Activated CD4-positive, alpha-beta T cell treated with anti-CD3 and anti-CD28 coated beads, Interleukin-2, amount 10 ng/mL, durations not matched to agents 24 days and 14 days (primary cell): ENCODE measurements around the gene PLA2G4B. TPM values are rescaled to one million over a fixed set of nuclear protein-coding genes. Genes with fewer than 3 reads are reported as not detected.

Source experiments
- DNase-seq: peaks from one replicate; pipeline ENCODE4 v3.0.0; 2022
- H3K27ac Mint-ChIP-seq: one replicate; pipeline ENCODE4 v1.8.0; 2022; ENCODE audit warnings: mild to moderate bottlenecking, mixed read lengths
- H3K27me3 Mint-ChIP-seq: one replicate; pipeline ENCODE4 v1.8.0; 2022; ENCODE audit warnings: mixed read lengths
- H3K36me3 Mint-ChIP-seq: one replicate; pipeline ENCODE4 v1.8.0; 2022; ENCODE audit warnings: low read depth, mild to moderate bottlenecking, mixed read lengths
- H3K4me1 Mint-ChIP-seq: one replicate; pipeline ENCODE4 v1.8.0; 2021; ENCODE audit warnings: mixed read lengths
- H3K4me3 Mint-ChIP-seq: one replicate; pipeline ENCODE4 v1.8.0; 2022; ENCODE audit warnings: mild to moderate bottlenecking, moderate library complexity, mixed read lengths
- H3K9me3 Mint-ChIP-seq: one replicate; pipeline ENCODE4 v1.8.0; 2021; ENCODE audit warnings: mixed read lengths
- intact Hi-C: fragments of 100-400 bp; cut with micrococcal nuclease; formaldehyde crosslinking; loops from one replicate; pipeline ENCODE4 v1.15.1; 2023
- total RNA-seq: library from RNA; stranded (reverse); gene quantifications from 2 replicates; pipeline ENCODE4 v1.2.3, GENCODE V29; 2022

Gene PLA2G4B
- 8.5 and 8.8 TPM in 2 replicates for total RNA-seq

- peaks cover 8% of the 10 kb centered on the region for H3K36me3 Mint-ChIP-seq
- no peak within 1 kb of the TSS for H3K4me3 Mint-ChIP-seq
- no peak within 1 kb of the TSS for H3K27ac Mint-ChIP-seq
- H3K27me3 Mint-ChIP-seq = no peaks in the 10 kb centered on the region
- no peak for DNase-seq
- intact Hi-C loops = no loop called here
- no peaks in the 10 kb centered on the region for H3K9me3 Mint-ChIP-seq
- H3K4me1 Mint-ChIP-seq = no peaks in the 10 kb centered on the region
Measured at GRCh38 chr15:41838400-41838897, at the start of gene PLA2G4B. Gene PLA2G4B (plus strand): TSS chr15:41838847. CDS start chr15:41838914, 67 bp downstream.

GRCh38 chr15:41789236-41789635, 49.4 kb upstream of the PLA2G4B start:
- H3K27ac Mint-ChIP-seq = no peak overlapping the region
- H3K36me3 Mint-ChIP-seq = peaks cover 2% of the 10 kb centered on the region
- no peaks in the 10 kb centered on the region for H3K9me3 Mint-ChIP-seq
- peaks cover 37% of the 10 kb centered on the region for H3K4me1 Mint-ChIP-seq
- no peak for DNase-seq
- intact Hi-C loops = no loop called here
- H3K4me3 Mint-ChIP-seq = no peak overlapping the region
- no peaks in the 10 kb centered on the region for H3K27me3 Mint-ChIP-seq

- Mint-ChIP-seq H3K4me1 (peaks cover 37% of the 10 kb centered on the region), H3K27ac (no peak overlapping the region), H3K9me3 (no peaks in the 10 kb centered on the region), H3K27me3 (no peaks in the 10 kb centered on the region), H3K4me3 (no peak overlapping the region), H3K36me3 (peaks cover 2% of the 10 kb centered on the region)
- intact Hi-C loops = no loop called here
- no peak for DNase-seq
Measured at GRCh38 chr15:41789662-41790061, 49.0 kb upstream of the PLA2G4B start.

- Mint-ChIP-seq H3K9me3 (no peaks in the 10 kb centered on the region), H3K4me1 (peaks cover 39% of the 10 kb centered on the region), H3K36me3 (peaks cover under 1% of the 10 kb centered on the region), H3K27ac (peak overlapping the region; percentile 22), H3K4me3 (no peak overlapping the region), H3K27me3 (no peaks in the 10 kb centered on the region)
- no peak for DNase-seq
- intact Hi-C loops = no loop called here
Measured at GRCh38 chr15:41790169-41790568, 48.5 kb upstream of the PLA2G4B start.

- no peaks in the 10 kb centered on the region for H3K36me3 Mint-ChIP-seq
- H3K4me3 Mint-ChIP-seq = peak overlapping the region; percentile 68
- no peak for DNase-seq
- H3K27ac Mint-ChIP-seq = peak overlapping the region; percentile 83
- no peaks in the 10 kb centered on the region for H3K27me3 Mint-ChIP-seq
- intact Hi-C loops = no loop called here
- H3K9me3 Mint-ChIP-seq = no peaks in the 10 kb centered on the region
- peaks cover 43% of the 10 kb centered on the region for H3K4me1 Mint-ChIP-seq
Measured at GRCh38 chr15:41790756-41791546, 47.7 kb upstream of the PLA2G4B start.

- intact Hi-C loops = no loop called here
- Mint-ChIP-seq H3K27me3 (no peaks in the 10 kb centered on the region), H3K36me3 (no peaks in the 10 kb centered on the region), H3K4me3 (peak overlapping the region; percentile 68), H3K4me1 (peaks cover 49% of the 10 kb centered on the region), H3K27ac (peak overlapping the region; percentile 83), H3K9me3 (no peaks in the 10 kb centered on the region)
- DNase-seq = no peak
Measured at GRCh38 chr15:41791547-41791937, 47.1 kb upstream of the PLA2G4B start.

GRCh38 chr15:41792000-41792637, 46.5 kb upstream of the PLA2G4B start:
- intact Hi-C loops = no loop called here
- Mint-ChIP-seq H3K4me1 (peaks cover 52% of the 10 kb centered on the region), H3K36me3 (no peaks in the 10 kb centered on the region), H3K27me3 (no peaks in the 10 kb centered on the region), H3K27ac (peak overlapping the region; percentile 83), H3K4me3 (no peak overlapping the region), H3K9me3 (no peaks in the 10 kb centered on the region)
- no peak for DNase-seq

GRCh38 chr15:41794081-41794480, 44.6 kb upstream of the PLA2G4B start:
- intact Hi-C loops = no loop called here

GRCh38 chr15:41795996-41796856, 42.4 kb upstream of the PLA2G4B start:
- no peaks in the 10 kb centered on the region for H3K9me3 Mint-ChIP-seq
- H3K4me3 Mint-ChIP-seq = no peak overlapping the region
- no peak overlapping the region for H3K27ac Mint-ChIP-seq
- peaks cover 34% of the 10 kb centered on the region for H3K4me1 Mint-ChIP-seq
- intact Hi-C loops = no loop called here
- no peak for DNase-seq
- no peaks in the 10 kb centered on the region for H3K27me3 Mint-ChIP-seq
- H3K36me3 Mint-ChIP-seq = peaks cover 12% of the 10 kb centered on the region

More at GRCh38 chr15:41794081-41794480, 44.6 kb upstream of the PLA2G4B start:
- no peaks in the 10 kb centered on the region for H3K27me3 Mint-ChIP-seq
- no peak overlapping the region for H3K4me3 Mint-ChIP-seq
- H3K4me1 Mint-ChIP-seq = peaks cover 55% of the 10 kb centered on the region
- no peaks in the 10 kb centered on the region for H3K9me3 Mint-ChIP-seq
- no peak for DNase-seq
- no peaks in the 10 kb centered on the region for H3K36me3 Mint-ChIP-seq
- no peak overlapping the region for H3K27ac Mint-ChIP-seq

- Mint-ChIP-seq H3K9me3 (no peaks in the 10 kb centered on the region), H3K27me3 (no peaks in the 10 kb centered on the region), H3K27ac (no peak overlapping the region), H3K36me3 (peaks cover 14% of the 10 kb centered on the region), H3K4me3 (no peak overlapping the region), H3K4me1 (peaks cover 22% of the 10 kb centered on the region)
- intact Hi-C loops = no loop called here
- no peak for DNase-seq
Measured at GRCh38 chr15:41797201-41797944, 41.3 kb upstream of the PLA2G4B start.

GRCh38 chr15:41798607-41799487, 39.8 kb upstream of the PLA2G4B start:
- intact Hi-C loops = no loop called here
- H3K36me3 Mint-ChIP-seq = peaks cover 14% of the 10 kb centered on the region
- no peak overlapping the region for H3K27ac Mint-ChIP-seq
- DNase-seq = no peak
- H3K9me3 Mint-ChIP-seq = no peaks in the 10 kb centered on the region
- no peak overlapping the region for H3K4me3 Mint-ChIP-seq
- H3K27me3 Mint-ChIP-seq = no peaks in the 10 kb centered on the region
- peaks cover 21% of the 10 kb centered on the region for H3K4me1 Mint-ChIP-seq

GRCh38 chr15:41799488-41799805, 39.2 kb upstream of the PLA2G4B start:
- Mint-ChIP-seq H3K36me3 (peaks cover 17% of the 10 kb centered on the region), H3K9me3 (no peaks in the 10 kb centered on the region), H3K4me3 (no peak overlapping the region), H3K27me3 (no peaks in the 10 kb centered on the region), H3K27ac (no peak overlapping the region), H3K4me1 (peaks cover 20% of the 10 kb centered on the region)
- DNase-seq = no peak
- intact Hi-C loops = no loop called here
